GM18520 (cell line): Measurements from ENCODE around the gene ZRANB3.
"Not testable (repeated sequence)": the region's sequence is repeated elsewhere in the genome, so short reads cannot be mapped to it uniquely, and the experiment has no call there.

Source experiments
- ATAC-seq: cut with Tn5 transposase; IDR thresholded peaks from one replicate; pipeline ENCODE4 v1.9.1; 2021; ENCODE audit not compliant: unreplicated experiment

ZRANB3 gene

DNA sequence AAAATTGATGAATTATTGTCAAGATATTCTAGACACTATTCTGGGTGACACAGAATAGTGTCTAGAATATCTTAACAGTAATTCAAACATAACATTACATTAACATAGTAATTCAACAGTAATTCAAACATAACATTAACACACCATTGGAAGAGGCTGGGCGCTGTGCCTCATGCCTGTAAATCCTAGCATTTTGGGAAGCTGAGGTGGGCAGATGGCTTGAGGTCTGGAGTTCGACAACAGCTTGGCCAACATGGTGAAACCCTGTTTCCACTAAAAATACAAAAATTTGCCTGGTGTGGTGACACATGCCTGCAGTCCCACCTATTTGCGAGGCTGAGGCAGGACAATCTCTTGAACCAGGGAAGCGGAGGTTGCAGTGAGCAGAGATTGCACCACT is 195.8 kb downstream of the ZRANB3 start:
- no peak for ATAC-seq

- ATAC-seq, result no peak
Observed at GRCh38 chr2:135327146-135327545, 203.9 kb downstream of the ZRANB3 start.

GRCh38 chr2:135320465-135321355 is 210.3 kb downstream of the ZRANB3 start:
- ATAC-seq, result no peak

GRCh38 chr2:135318808-135319207 is 212.2 kb downstream of the ZRANB3 start:
- no peak for ATAC-seq

- no peak for ATAC-seq
Observed at GRCh38 chr2:135317375-135317774, 213.6 kb downstream of the ZRANB3 start.

- ATAC-seq, result no peak
Observed at GRCh38 chr2:135311962-135312361, 219.1 kb downstream of the ZRANB3 start.

DNA sequence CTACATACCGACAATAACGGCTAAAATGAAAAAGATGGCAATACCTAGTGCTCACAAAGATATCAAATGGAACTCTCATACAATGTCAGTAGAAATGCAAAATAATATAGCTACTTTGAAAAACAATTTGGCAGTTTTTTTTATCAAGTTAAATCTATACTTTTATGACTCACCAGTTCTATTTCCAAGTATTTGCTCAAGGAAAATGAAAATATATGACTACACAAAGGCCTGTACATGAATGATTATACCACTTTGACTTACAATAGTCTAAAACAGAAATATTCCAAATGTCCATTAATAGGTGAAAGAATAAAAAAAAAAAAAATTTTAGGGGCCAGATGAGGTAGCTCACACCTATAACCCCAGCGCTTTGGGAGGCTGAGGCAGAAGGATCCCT is 219.8 kb downstream of the ZRANB3 start:
- no peak for ATAC-seq

DNA sequence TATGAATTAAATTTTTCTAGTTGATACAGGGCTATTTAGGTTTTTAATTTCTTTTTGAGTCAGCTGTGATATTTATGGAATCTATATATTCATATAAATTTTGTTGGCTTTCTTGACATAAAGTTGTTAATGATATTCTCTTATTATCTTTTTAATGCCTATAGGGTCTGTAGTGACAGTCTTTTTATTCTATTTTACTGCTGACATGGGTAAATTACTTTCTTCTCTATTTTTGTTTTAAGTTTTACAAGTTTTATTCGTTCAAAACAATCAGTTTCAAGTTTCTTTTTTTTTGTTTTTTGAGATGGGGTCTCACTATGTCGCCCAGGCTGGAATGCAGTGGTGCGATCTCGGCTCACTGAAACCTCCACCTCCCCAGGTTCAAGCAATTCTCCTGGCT is 226.3 kb downstream of the ZRANB3 start:
- ATAC-seq, result no peak

- no peak for ATAC-seq
Observed at GRCh38 chr2:135299658-135300244, 231.3 kb downstream of the ZRANB3 start.

- no peak for ATAC-seq
Observed at GRCh38 chr2:135299165-135299564, 231.9 kb downstream of the ZRANB3 start.

GRCh38 chr2:135287121-135287520 is 243.9 kb downstream of the ZRANB3 start:
- ATAC-seq, result not testable (repeated sequence)

GRCh38 chr2:135285391-135285790 is 245.6 kb downstream of the ZRANB3 start:
- ATAC-seq, result no peak

GRCh38 chr2:135281379-135281778 is 249.6 kb downstream of the ZRANB3 start:
- no peak for ATAC-seq

GRCh38 chr2:135279209-135279608 is 251.8 kb downstream of the ZRANB3 start:
- no peak for ATAC-seq

- ATAC-seq, result no peak
Observed at GRCh38 chr2:135276525-135276924, 254.5 kb downstream of the ZRANB3 start.

- no peak for ATAC-seq
Observed at GRCh38 chr2:135271006-135271405, 260.0 kb downstream of the ZRANB3 start.

- no peak for ATAC-seq
Observed at GRCh38 chr2:135265960-135266490, 265.0 kb downstream of the ZRANB3 start.

DNA sequence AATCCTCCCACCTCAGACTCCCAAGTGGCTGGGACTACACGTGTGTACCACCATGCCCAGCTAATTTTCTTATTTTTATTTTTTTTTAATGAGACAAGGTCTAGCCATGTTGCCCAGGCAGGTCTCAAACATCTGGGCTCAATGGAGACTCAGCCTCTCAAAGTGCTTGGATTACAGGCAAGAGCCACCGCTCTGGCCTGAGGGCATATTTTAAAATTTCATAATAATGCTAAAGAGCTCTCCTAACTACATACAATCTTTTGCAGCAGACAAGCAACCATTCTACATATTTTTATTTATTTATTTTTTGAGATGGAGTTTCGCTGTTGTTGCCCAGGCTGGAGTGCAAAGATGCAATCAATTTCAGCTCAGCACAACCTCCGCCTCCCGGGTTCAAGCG is 271.9 kb downstream of the ZRANB3 start:
- no peak for ATAC-seq

DNA sequence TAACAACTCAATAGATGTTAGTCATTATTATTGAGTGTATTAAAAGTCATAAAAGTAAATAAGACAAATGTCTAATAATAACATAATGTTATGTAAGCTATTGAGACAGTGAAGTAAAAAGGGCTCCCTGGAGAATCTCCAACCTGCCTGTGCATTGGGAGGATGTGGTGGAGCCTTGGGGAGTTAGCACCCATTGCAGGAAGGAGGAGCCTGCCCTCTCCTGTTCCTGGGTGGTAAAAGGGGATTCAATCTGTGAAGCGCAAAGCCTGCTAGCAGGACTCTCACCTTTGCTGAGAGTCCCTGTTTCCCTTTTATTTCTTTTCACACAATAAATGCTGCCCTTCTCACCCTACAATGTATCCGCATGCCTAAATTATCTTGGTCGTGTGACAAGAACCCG is 272.8 kb downstream of the ZRANB3 start:
- ATAC-seq, result no peak

DNA sequence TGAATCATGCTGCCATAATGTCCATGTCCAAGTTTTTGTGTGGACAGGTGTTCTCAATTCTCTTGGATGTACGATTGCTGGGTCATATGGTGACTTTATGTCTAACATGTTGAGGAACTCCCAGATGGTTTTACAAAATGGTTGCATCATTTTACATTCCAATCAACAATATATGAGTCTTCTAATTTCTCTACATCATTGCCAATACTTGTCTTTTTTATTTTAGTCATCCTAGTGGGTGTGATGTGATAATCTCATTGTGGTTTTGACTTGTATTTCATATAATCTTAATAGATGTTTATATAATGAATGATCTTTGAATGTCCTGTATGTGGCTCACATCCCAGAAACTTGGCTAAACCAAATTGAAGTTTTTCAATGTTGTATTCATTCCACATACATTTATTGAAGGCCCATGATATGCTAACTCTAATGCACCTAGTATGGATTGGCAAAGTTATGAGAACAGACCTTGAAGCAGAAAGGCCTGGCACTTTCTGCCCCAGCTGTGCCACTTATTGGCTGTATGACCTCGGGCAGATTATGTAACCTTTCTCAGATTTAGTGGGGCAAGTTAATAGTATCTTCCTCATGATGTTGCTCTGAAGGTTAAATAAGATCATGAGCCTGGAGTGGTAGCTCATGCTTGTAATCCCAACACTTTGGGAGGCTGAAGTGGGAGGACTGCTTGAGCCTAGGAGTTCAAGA is 273.5 kb downstream of the ZRANB3 start:
- no peak for ATAC-seq

DNA sequence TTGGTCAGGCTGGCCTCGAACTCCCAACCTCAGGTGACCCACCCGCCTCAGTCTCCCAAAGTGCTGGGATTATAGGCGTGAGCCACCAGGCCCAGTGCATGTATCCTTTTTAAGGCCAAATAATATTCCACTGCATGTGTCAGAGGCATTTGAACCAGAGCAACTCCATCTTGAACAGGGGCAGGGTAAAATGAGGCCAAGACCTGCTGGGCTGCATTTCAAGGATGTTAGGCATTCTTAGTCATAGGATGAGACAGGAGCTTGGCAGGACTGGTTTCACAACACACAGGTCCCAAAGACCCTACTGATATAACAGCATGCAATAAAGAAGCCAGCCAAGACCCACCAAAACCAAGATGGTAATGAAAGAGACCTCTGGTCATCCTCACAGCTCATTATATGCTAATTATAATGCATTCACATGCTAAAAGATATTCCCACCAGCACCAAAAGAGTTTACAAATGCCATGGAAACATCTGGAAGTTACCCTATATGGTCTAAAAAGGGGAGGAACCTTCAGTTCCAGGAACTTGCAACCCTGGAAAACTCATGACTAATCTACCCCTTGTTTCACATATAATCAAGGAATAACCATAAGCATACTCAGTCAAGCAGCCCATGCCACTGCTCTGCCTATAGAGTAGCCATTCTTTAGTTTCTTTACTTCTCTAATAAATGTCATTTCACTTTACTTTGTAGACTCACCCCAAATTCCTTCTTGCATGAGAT is 274.3 kb downstream of the ZRANB3 start:
- no peak for ATAC-seq
